ENCODE results near the gene DEXI.
"Not testable (repeated sequence)": the region's sequence is repeated elsewhere in the genome, so short reads cannot be mapped to it uniquely, and the experiment has no call there.

DEXI gene

DNA sequence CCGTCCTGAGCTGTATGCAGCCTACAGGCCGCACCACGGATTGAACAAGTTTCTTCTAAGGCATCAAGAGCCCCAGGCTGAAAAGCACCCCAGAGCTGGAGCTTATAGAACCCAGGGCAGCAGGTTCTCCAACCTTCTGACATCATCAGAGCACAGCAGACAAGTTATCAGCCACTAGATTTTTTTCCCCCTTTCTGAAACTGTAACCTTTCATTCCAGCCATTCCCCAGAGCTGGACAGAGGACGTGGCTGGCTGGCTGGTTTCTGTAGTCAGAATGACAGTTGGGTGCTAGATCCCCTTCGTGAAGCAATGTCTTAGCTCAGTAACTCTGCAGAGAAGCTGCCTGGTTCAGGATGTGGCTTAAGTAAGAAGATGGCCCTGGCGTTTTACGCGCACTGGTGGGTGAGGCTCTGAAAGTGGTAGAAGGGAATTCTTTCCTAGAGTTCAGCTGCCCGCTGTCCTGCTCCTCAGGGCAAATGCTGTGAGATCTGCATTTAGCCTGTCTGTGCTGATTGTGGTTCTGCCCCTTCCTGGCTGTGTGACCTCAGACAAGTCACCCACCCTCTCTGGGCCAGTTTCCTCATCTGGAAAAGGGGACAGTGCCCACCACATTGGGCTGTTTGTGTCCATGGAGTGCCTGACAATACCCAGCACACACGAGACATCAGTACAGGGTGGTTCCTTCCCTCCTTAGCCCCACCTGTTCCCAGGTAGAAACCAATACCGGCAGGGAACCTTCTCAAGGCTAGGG is 9.1 kb downstream of the DEXI start:
- Mint-ChIP-seq H3K36me3 (peaks cover 24 to 55% of the 10 kb centered on the region in 2 donors), H3K4me1 (peaks cover 54 to 84% of the 10 kb centered on the region in 2 donors), H3K4me3 (peak overlapping the region in 1 of 2 donors; percentile 32), H3K9me3 (no peaks in the 10 kb centered on the region), H3K27me3 (no peaks in the 10 kb centered on the region), H3K27ac (peak overlapping the region; percentile 93)
- no peak for DNase-seq
- peak in 1 of 2 donors; percentile 6 for ATAC-seq (replicated peaks)

DNA sequence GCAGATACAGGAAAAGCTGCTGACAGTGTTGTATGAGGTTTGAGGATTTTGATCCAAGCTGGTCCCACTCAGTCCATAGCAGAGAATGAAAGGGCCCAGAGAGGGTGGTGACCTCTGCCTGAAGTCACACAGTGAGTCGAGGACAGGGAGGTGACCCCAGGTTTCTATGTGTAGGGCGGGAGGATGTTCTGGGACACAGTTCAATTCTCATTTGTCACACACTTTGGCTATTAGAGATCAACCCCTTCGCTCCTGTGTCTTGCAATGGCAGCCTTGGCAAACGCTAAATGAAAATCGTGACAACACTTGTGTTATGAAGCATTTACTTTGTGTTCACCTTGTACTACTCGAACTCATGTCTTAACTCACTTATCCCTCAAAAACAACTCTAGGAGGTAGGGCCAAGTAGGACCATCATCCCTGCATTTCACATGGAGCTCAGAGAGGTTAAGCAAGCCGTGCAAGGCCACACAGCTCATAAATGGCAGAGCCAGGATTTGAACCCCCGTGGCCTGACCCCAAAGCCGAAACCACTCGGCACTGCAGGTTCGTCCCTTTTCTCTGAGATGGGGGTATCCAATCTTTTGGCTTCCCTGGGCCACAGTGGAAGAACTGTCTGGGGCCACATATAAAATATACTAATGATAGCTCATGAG is 10.2 kb downstream of the DEXI start:
- no peaks in the 10 kb centered on the region for H3K9me3 Mint-ChIP-seq
- H3K27me3 Mint-ChIP-seq: no peaks in the 10 kb centered on the region
- H3K27ac Mint-ChIP-seq: peak overlapping the region; percentile 93
- ATAC-seq (replicated peaks) (no peak), DNase-seq (no peak)
- peaks cover 46 to 74% of the 10 kb centered on the region in 2 donors for H3K4me1 Mint-ChIP-seq
- peaks cover 29 to 63% of the 10 kb centered on the region in 2 donors for H3K36me3 Mint-ChIP-seq
- H3K4me3 Mint-ChIP-seq: peak overlapping the region in 1 of 2 donors; percentile 46

DNA sequence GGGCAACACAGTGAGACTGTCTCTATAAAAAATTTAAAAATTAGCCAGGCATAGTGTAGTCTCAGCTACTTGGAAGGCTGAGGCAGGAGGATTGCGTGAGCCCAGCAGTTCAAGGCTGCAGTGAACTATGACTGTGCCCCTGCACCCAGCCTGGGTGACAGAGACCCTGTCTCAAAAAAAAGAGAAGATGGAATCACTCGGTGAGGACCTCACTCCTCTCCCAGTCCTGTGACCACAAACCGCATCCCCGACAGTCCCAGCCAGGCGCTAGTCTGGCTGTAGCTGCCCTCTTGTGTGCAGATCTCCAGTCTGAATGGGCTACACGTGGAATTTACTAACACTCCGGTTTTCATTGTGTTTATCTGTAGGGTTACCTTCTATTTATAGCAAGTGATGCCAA is 11.1 kb downstream of the DEXI start:
- Mint-ChIP-seq H3K27me3 (no peaks in the 10 kb centered on the region), H3K4me3 (peak overlapping the region; percentile 60 to 63), H3K9me3 (no peaks in the 10 kb centered on the region), H3K36me3 (peaks cover 33 to 63% of the 10 kb centered on the region in 2 donors), H3K4me1 (peaks cover 41 to 64% of the 10 kb centered on the region in 2 donors), H3K27ac (peak overlapping the region; percentile 93)
- no peak for DNase-seq
- ATAC-seq (replicated peaks): peak; percentile 5 to 6

DNA sequence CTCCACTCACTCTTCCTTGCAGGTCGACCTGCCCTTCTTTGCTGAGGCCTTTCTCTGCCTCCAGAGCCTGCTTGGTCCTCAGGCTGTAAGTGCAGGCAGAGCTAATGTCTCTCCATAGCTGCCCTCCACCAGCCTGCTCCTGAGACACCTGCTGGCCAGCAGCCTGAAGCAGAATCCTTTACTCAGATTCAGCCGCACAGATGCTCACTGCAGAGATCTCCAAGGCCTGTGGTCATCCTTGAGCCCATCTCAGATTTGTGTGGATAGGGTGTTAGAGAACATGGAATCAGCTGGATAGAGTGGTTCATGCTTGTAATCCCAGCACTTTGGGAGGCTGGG is 11.5 kb downstream of the DEXI start:
- peak overlapping the region; percentile 60 to 63 for H3K4me3 Mint-ChIP-seq
- no peak for DNase-seq
- ATAC-seq (replicated peaks): peak; percentile 20 to 26
- peaks cover 33 to 64% of the 10 kb centered on the region in 2 donors for H3K36me3 Mint-ChIP-seq
- peak overlapping the region; percentile 93 for H3K27ac Mint-ChIP-seq
- H3K9me3 Mint-ChIP-seq: no peaks in the 10 kb centered on the region
- no peaks in the 10 kb centered on the region for H3K27me3 Mint-ChIP-seq
- peaks cover 40 to 60% of the 10 kb centered on the region in 2 donors for H3K4me1 Mint-ChIP-seq

DNA sequence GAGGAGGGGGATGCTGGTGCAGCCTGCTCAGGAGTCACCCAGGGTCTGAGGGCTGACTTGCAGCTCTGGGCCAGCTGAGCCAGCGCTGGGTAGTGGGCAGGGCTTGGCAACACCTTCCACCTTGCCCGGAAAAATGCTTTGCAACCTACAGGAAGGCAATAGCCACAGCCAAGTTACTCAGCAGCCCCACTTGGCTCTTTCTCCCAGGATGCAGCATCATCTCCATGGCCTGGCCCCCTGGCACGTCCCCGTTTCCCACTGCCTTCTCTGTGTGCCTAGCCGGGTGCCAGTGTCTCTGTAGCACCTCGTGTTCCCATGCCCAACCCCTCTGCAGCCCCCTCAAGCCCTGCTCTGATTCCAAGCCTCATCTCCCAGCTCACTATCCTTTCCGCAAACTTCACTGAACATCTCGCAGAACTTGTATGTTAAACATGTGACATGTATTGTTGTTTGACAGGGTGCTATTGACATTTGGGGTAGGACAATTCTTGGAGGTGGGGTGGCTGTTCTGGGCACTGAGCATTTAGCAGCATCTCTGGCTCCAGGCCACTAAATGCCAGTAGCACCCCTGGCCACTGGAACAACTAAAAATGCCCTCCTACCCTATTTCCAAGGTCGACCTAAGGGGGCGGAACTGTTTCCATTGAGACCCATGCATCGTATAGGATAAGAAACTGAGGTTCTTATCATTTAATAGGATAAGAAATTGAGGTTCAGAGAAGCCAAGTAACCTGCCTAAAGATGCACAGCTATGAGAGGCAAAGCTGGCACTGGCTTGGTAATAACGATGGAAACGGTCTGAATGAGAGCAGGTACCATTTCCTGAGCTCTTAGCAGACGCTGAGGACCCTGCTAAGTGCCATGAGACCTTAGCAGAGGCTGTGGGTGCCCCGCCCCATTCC is 12.2 kb downstream of the DEXI start:
- no peaks in the 10 kb centered on the region for H3K9me3 Mint-ChIP-seq
- ATAC-seq (replicated peaks): peak; percentile 13
- DNase-seq: no peak
- peaks cover 38 to 57% of the 10 kb centered on the region in 2 donors for H3K4me1 Mint-ChIP-seq
- peak overlapping the region; percentile 93 for H3K27ac Mint-ChIP-seq
- peak overlapping the region; percentile 2 to 65 for H3K4me3 Mint-ChIP-seq
- H3K27me3 Mint-ChIP-seq: no peaks in the 10 kb centered on the region
- H3K36me3 Mint-ChIP-seq: peaks cover 36 to 68% of the 10 kb centered on the region in 2 donors

DNA sequence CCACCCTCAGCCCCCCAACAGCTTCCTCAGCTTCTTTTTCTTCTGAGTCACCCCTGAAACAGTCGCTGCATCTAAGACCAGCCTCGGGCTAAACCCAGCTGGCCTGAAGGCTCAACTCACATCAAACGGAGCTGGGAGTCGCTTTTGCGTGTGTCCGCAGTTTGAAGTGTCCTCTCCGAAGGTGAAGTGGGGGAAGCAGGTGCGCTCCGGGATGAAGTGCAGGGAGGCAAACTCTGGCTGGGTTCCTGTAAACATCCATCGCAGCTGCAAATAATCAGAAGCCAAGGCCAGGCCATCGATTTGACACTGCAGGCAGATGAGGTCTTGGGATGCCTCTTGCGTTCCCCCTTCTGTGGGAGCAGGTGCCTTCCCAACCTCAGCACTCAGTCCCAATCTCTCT is 13.2 kb downstream of the DEXI start:
- DNase-seq; ATAC-seq (replicated peaks); H3K27me3 Mint-ChIP-seq; H3K9me3 Mint-ChIP-seq: not testable (repeated sequence)
- Mint-ChIP-seq H3K4me1 (peaks cover 36 to 49% of the 10 kb centered on the region in 2 donors), H3K27ac (peak overlapping the region; percentile 93), H3K4me3 (peak overlapping the region in 1 of 2 donors; percentile 60), H3K36me3 (peaks cover 45 to 73% of the 10 kb centered on the region in 2 donors)

DNA sequence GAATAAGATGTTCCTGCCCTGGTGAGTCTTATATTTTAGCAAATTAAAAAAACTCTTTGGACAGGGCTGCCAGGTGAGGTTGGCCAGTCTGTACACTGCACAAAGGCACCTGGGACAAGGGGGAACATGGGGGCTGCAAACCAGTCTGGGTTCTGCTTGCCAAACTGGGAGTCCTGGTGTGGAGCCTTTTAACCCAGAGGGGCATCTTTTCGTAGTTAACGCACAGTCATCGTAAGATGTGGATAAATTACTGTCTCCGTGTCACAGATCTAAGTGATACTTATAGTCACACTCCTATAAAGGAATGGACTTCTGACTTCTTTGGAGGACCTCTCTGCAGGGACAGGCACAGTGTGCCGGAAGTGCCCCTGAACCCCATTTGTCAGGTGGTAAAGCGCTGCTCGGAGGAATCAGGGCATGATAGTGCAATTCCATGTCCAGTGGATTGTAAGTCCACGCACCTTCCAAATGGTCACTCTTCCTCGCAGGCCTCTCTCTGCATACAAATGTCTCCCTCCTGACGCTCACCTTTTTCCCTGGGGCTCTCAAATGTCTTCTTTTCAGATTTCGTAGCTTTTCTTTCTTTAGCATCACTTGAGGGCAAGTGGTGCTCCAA is 14.7 kb downstream of the DEXI start:
- no peak for DNase-seq
- no peak for ATAC-seq (replicated peaks)
- no peaks in the 10 kb centered on the region for H3K27me3 Mint-ChIP-seq
- H3K4me3 Mint-ChIP-seq: peak overlapping the region in 1 of 2 donors; percentile 8
- H3K36me3 Mint-ChIP-seq: peaks cover 54 to 72% of the 10 kb centered on the region in 2 donors
- H3K9me3 Mint-ChIP-seq: no peaks in the 10 kb centered on the region
- peaks cover 37 to 45% of the 10 kb centered on the region in 2 donors for H3K4me1 Mint-ChIP-seq
- H3K27ac Mint-ChIP-seq: peak overlapping the region; percentile 89

DNA sequence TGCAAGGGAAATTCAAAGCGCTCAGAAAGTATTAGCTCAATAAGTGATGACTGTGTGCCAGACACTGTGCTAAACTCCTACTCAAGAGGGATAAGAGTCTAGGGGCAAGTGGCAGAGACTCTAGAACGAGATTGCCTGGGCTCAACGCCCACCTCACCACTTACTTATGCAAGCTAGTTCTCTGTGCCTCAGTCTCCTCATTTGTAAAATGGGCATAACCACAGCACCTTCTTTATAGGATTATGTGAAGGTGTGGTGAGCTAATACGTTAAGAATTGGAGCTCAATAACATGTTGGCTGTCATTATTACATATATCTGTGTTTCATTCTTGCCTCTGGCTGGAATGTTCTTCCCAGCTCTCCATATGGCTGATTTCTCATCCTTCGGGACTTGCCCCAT is 15.4 kb downstream of the DEXI start:
- ATAC-seq (replicated peaks) (no peak), DNase-seq (no peak)
- Mint-ChIP-seq H3K36me3 (peaks cover 52 to 72% of the 10 kb centered on the region in 2 donors), H3K4me1 (peaks cover 37 to 49% of the 10 kb centered on the region in 2 donors), H3K27me3 (no peaks in the 10 kb centered on the region), H3K4me3 (no peak overlapping the region), H3K27ac (peak overlapping the region; percentile 89), H3K9me3 (no peaks in the 10 kb centered on the region)

DNA sequence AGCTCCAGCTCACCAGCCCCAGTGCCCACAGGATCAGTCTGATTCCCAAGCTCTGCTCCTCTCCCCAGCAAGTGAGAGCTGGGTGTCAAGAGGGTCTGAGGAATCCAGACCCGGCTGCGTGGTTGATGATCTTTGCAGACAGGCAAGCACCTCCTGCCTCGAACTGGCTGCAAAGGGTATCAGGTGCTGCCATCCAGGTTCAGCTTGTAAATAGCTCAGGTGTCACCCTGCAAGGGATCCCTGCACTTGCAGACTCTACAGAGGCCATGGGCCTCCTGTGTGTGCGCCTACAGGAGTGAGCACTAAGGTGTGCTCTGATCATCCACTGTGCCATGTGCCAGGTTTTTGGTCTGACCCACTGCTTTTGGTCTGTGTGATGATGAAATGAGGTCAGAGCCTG is 16.2 kb downstream of the DEXI start:
- peak overlapping the region; percentile 87 for H3K27ac Mint-ChIP-seq

DNA sequence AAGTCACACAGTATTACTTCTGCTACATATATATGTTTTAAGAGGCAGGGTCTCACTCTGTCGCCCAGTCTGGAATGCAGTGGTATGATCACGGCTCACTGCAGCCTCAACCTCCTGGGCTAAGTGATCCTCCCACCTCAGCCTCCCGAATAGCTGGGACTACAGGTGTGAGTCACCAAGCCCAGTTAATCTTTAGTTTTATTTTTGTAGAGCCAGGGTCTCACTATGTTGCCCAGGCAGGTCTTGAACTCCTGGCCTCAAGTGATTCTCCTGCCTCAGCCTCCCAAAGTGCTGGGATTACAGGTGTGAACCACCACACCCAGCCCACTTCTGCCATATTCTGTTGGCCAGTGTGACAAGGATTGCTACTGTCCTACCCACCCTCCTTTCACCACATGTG is 17.0 kb downstream of the DEXI start:
- Mint-ChIP-seq H3K4me3 (peak overlapping the region in 1 of 2 donors; percentile 17), H3K27ac (peak overlapping the region; percentile 87), H3K36me3 (peaks cover 59 to 69% of the 10 kb centered on the region in 2 donors), H3K4me1 (peaks cover 31 to 38% of the 10 kb centered on the region in 2 donors)
- ATAC-seq (replicated peaks); H3K9me3 Mint-ChIP-seq; DNase-seq; H3K27me3 Mint-ChIP-seq: not testable (repeated sequence)

More for the DNA sequence above, 16.2 kb downstream of the DEXI start:
- peaks cover 33 to 45% of the 10 kb centered on the region in 2 donors for H3K4me1 Mint-ChIP-seq
- no peaks in the 10 kb centered on the region for H3K9me3 Mint-ChIP-seq
- peaks cover 56 to 71% of the 10 kb centered on the region in 2 donors for H3K36me3 Mint-ChIP-seq
- ATAC-seq (replicated peaks): no peak
- H3K27me3 Mint-ChIP-seq: no peaks in the 10 kb centered on the region
- no peak for DNase-seq
- no peak overlapping the region for H3K4me3 Mint-ChIP-seq

DNA sequence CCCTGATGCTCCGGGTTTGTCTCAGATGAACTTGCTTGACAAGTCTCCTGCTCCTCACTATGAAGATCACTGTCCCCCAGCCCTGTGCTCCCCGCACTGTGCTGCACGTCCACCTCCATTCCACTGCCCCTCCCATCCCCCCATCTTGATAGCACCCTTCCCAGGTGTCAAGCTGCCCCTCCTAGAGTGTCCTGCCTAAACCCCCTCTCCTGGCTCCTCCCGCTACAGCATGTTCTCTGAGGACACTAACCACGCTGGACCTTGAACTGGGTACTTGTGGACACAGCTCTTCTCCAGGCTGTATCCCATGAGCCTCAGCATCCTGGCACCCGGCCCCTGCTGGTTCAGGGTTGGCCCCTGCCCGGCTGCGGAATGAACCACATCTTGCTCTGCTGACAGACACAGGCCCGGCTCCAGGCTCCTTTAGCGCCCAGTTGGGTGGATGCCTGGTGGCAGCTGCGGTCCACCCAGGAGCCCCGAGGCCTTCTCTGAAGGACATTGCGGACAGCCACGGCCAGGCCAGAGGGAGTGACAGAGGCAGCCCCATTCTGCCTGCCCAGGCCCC is 18.5 kb downstream of the DEXI start:
- DNase-seq: no peak
- H3K9me3 Mint-ChIP-seq: no peaks in the 10 kb centered on the region
- ATAC-seq (replicated peaks): no peak
- no peak overlapping the region for H3K4me3 Mint-ChIP-seq
- peaks cover 62 to 74% of the 10 kb centered on the region in 2 donors for H3K36me3 Mint-ChIP-seq
- peaks cover 28 to 34% of the 10 kb centered on the region in 2 donors for H3K4me1 Mint-ChIP-seq
- H3K27me3 Mint-ChIP-seq: no peaks in the 10 kb centered on the region
- peak overlapping the region; percentile 91 for H3K27ac Mint-ChIP-seq

DNA sequence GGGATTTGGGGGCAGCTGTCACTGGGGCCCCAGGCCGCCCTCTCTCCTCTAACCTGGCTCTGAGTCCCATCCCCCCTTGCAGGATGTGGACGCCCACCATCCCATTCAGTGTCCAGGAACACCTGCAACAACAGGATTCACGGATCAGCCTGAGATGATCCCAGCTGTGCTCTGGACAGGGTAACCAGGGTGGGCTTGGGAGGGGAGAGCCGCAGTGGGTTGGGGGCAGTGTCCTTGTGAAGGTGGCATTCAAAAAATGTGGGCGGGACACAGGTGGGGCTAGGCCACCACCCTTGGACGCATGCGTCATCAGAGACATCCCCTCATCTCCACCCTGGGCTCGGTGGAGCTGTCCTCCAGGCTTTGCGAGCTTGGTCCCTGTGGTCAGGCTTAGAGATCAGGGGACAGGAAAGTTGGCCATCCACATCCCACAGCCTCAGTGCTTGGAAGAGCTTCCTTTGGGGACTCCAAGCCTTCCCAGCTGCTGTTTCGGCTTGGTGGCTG is 19.1 kb downstream of the DEXI start:
- H3K27ac Mint-ChIP-seq: peak overlapping the region; percentile 91

More for the DNA sequence above, 19.1 kb downstream of the DEXI start:
- Mint-ChIP-seq H3K4me1 (peaks cover 32 to 35% of the 10 kb centered on the region in 2 donors), H3K9me3 (no peaks in the 10 kb centered on the region), H3K36me3 (peaks cover 67 to 75% of the 10 kb centered on the region in 2 donors), H3K4me3 (no peak overlapping the region), H3K27me3 (no peaks in the 10 kb centered on the region)
- no peak for ATAC-seq (replicated peaks)
- no peak for DNase-seq
